SKM-1 treated with dmso at 0.1 percent for 144 hours (cell line): ENCODE results near the gene OBSL1.

Source experiments
- DNase-seq: peaks from one replicate; lab custom pipeline; 2025; ENCODE audit not compliant: unreplicated experiment; lab: John Stamatoyannopoulos, UW

OBSL1 gene

DNA sequence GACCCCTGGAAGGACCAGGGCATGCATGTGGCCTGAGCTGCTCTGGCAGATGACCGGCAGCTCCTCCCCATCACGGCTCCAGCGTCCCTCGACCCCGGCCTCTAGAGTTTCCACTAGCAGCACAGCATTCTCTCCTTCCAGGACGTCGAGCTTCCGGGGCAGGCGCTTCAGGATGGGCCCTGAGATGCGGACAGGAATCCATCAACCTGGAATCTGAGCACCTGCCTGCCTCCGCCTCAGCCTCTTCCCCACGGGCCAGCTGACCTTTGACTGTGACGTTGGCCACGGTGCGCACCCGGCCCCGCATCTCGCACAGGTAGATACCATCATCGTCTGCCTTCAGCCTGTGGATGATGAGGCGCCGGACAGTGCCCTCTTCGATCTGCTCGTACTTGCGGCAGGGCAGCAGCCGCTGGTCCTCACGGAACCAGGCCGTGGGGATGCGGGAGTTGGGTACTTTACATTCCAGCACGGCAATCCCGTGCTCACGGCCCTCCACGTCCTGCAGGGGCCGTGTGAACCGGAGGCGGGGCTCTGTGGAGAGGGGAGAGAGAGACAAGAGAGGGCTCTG is 3.5 kb downstream of the OBSL1 start:
- no peak for DNase-seq

DNA sequence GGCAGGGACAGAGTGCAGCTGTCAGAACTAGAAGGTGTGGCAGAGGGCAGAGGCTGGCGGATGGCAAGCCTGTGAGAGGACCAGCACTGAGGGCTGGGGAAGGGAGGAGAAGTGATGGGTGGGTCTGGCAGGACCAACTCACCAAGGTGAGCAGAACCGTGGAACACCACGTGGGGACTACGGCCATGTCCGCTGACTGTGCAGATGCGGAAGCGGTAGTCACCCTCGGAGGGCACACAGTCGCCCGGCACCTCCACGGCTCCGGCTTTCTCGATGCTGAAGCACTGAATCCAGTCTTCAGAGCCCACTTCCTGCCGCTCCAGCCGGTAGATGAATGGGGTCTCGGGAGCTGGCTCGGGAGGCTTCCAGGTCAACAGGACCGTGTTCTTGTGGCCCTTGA is 4.2 kb downstream of the OBSL1 start:
- DNase-seq: no peak

DNA sequence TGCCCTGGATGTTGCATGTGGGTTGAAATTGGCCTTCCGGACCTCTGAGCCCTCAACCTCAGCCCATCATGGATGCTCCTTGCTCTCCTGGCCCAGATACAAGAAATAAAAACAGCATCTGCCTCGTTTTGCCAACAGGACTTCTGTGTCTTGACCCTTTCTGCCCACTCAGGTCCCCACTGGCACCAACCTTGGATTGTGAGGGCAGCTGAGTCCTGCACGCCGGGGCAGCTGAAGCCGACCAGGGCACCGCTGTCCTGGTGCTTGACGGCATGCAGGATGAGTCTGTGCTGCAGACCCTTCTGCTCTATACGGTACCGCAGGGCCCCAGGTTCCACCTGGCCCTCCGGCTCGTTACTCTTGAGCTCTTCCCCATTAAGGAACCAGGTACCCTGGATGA is 4.7 kb downstream of the OBSL1 start:
- no peak for DNase-seq

DNA sequence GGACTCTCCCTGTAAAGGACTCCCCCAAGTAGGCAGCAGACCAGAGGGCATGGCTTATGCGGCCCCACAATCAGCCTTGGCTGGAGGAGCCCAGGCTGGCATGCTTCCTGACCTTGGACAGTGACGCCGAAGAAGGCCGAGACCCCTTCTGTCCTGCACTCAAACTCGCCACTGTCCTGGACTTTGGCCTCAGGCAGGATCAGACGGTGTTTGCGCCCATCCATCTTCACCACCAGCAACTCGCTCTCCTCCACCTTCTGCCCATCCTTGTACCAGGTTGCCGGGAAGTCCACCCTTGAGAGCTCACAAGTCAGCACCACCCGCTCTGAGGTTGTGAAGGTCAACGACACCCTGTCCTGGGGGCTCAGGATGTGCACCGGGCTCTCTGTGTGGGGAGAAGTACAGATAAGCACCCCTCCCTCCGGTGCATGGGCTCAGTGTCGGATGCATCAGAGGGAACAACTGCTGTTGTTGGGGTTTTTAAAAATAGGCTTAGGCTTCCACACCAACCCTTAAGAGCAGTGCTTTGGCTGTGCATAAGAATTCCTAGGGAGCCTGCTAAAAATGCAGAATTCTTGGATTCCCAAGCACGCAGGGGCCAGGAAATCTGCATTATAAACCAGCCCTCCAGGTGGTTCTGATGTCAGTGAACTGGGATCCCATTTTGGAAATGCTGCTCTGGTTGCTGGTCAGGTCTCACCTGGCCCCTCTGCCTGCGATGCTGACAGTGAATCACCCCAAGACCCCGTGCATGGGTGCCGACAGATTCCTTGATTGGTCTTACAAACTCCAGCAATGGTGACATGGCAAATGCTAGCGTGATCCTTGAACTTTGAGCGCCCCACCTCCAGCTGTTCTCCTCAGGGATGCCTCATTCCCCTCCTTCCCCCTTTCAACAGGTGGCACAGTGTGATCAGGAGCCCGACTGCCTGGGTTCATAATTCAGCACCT is 5.9 kb downstream of the OBSL1 start:
- no peak for DNase-seq

DNA sequence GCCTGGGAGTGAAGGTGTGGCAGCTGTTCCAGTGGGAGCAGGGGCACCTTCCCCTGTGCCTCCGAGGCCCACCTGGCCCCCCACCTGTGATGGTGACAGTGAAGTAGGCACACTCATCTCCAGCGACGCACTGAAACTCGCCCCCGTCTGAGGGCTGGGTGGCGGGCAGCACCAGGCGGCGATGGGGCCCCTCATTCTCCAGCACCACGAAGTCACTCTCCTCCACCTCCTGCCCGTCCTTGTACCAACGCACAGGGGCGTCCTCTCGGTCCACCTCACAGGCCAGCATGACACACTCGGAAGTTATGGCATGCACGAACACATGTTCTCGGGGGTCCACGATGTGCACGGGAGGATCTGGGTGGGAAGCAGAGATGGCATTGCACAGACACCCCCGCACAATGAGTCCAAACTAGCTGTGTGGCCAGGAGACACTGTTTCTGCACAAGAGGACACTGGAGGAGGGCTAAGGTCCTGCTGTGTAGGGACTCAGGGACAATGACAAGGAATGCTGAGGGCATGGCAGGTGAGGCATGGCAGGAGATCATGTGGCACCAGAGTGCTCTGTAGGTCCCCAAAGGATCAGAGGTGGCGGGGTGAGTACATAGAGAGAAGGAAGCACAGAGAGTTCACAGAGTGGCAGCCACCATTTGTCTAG is 7.9 kb downstream of the OBSL1 start:
- DNase-seq: no peak

DNA sequence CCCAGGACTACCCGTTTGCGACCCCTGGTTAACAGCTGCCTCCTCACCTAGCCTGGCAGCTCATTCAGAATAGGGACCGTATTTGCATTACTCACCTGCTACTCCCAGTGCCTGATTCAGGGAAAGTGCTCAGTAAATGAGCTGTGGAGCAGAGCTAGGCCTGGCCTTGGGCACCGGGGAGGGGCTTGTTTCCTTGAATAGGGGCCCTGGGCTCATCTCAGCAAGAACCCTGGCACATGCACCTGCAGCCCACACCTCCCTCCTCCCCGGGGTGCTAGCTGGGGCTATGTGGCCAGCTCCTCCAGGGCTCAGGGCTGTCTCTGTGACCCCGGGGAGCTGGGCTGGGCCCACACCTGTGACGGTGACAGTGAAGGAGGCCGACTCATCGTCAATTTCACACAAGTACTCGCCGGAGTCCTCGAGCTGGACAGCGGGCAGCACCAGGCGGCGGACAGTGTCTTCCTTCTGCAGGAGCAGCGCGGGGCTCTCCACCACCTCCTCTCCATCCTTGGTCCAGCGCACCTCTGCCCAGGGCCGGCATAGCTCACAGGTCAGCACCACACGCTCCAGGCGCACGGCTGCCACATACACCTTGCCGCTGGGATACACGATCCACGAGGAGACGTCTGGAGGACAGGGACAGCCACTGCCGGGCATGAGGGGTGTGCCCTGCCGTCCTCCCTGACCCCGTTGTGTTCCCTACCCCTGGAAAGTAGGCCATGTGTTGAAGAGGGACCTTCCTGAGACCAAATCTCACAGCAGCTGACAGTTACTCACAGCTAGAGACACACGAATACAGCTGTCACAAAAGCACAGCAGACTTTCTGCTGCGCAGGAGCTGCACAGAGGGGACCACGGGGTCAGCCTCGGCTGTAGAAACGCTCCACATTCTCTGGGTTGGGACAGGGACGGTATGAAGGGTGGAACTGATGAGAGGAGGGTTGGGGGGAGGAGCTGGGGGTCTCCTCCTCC is 9.0 kb downstream of the OBSL1 start:
- DNase-seq: no peak

DNA sequence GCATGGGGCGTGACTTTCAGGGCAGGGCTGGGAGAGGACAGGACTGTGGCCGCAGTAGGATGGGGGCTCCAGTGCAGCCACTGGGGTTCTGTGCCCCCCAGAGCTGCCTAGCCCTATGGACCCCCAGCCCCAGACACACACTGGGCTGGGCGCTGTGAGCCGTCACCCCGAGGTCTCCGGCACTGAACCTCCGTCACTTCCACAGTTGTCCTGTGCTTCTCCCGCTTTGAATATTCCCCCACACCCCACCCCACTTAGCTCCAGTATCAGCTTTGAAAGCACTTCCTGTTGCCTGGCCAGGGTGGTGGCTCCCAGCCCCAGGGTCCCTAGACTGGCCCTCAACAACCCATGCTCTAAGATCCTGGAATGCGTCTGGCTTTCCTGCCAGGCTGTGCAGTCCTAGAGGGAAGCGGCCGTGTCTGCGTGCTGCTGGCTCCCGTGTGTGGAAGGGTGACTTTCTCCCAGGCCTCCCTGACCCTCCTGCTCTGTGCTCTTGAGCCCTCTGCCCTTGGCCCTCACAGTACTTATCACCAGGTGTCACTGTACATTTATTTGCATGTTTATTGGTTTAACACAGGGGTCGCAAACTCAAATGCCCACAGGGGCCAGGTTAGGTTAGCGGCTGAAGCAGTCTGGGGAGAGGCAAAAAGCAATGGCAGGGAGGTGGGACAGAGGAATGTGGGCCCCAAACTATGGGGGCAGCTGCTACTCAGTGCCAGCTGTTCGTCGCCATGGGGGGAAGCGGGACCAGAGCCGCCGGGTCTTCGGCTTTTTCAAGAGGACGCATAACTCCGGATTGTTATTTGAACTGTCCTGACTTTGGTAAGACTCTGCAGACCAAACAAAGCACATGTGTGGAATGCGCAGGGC is 9.9 kb downstream of the OBSL1 start:
- no peak for DNase-seq

DNA sequence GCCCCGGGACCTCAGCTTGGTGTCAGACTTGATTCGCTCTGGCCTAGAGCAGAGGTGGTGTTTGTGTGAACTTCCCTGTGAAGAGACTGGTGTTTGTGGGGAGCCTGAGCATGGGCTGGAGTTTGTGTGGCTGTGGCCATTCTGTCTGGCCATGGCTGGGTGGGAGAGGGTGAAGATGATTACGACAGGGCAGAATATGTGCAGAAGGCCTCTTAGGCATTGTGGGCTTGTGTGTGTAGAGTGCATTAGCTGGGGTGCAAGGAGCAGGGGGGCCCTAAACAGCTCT is 10.5 kb downstream of the OBSL1 start:
- no peak for DNase-seq

DNA sequence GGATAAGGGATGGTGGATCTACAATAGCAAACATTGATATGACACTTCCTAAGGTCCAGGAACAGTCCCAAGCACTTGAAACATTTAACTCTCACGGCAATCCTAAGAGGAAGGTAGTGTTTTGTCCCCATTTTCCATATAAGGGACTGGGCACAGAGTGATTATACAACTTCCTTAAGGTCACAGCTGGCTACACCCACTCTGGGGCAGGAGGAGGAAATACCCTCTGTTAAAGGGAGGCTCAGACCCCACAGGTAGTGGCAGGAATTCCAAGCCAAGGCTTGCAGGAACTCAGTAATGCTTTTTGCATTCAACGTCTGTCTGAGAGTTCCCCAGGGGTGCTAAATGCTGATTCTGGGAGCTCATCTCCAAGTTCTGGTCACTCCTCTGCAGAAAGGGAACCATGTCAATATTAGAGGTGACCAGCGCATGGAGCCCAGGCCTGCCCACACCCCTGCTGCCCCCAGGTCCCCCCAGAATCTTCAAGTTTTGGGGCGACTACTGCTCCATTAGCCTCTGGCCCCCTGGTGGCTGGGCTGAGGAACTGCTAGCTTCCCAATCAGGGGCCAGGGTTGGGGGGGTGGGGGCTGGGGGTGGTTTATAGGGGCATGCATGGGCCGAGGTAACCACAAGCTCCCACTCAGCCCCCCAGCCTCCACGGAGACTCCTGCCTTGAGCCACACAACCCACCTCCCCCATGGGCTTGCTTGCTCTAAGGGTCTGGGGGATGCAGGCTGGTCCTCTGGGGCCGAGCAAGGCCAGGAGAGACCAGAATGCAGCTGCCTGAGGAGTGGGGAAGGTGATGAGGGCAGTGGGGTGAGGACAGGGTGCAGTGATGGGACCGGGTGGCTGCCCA is 11.1 kb downstream of the OBSL1 start:
- DNase-seq: no peak

DNA sequence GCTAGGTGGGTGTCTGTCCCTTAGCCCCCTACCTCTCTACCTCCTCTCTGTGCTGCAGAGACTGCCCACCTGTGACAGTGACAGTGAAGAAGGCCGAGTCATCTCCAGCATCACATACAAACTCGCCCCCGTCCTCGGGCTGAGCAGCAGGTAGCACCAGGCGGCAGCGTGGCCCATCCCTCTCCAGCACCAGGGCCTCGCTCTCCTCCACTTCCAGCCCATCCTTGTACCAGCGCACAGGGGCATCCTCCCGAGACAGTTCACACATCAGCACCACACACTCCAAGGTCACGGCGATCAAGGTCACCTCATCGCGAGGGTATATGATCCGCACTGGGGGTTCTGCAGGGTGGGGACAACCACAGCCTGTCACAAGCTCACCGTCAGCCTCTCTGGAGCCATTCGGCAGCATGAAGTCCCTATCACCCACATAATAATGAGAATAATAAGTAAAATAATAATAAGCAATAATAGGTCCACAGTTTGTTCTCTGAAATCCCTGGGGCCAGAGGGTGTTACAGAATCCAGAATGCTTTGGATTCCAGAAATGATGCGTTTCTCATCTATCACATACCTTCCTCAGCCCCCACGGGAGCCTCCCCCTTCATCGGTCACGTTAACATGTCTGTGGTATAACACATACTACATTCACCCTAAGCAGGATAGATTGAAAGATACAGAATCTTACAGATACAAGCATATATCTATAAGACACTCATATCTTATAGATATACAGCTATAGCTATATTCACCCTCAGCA is 12.0 kb downstream of the OBSL1 start:
- DNase-seq: no peak

DNA sequence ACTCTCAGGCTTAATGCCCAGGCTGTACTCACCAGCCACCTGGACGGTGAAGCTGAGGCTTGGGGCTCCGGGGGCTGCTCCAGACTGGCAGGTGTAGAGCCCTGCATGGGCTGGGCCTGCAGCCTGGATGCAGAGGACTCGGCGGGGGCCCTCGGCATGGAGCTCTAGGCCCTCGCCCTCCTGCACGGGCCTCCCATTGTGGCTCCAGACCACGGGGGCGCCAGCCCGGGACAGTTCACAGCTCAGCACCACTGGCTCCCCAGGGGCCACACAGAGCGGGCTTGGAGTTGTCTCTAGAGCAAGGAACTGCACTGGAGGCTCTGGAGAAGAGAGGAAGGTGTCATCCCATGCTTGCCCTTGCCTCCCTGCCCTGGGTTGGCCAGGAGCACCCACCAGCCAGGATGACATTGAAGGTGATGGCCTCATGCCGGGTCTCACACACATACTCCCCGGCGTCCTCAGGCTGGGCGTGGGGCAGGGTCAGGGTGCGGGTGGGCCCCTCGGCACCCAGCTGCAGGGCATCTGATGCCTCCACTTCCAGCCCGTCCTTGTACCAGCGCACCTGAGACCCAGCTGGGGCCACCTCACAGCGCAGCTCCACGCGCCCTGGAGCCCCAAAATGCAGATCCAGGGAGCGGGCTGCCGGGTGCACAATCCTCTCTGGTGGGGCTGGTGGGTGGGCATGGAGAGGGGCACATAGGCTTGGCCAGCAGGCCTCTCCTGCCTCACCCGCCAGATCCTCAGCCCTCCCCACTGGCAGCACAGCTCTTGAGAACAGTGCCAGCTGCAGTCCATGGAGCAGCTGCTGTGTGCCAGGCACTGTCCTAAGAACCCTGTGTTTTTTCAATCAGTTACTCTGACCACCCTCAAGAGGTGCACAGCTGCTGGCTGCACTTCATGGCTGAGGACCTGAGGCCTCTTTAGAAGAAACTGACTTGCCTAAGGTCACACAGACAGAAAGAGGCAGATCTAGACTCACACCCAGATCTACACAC is 13.3 kb downstream of the OBSL1 start:
- no peak for DNase-seq

DNA sequence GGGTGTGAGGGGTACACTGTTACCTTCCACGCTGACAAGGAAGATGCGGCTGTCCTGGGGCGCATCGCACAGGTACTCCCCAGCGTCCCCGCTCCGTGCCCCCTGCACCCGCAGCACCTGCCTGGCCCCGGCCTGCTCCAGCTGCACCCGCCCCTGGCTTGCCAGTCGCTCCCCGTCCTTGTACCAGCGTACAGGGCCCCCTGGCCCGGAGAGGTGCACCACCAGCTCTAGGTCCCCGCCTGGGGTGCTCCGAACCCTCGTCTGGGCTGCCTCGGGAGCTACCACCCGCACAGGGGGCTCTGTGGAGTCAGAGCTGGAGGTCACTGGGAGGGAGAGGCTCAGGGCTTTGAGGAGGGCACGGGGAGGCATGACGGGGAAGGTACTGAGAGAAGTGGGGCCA is 14.0 kb downstream of the OBSL1 start:
- DNase-seq: no peak

DNA sequence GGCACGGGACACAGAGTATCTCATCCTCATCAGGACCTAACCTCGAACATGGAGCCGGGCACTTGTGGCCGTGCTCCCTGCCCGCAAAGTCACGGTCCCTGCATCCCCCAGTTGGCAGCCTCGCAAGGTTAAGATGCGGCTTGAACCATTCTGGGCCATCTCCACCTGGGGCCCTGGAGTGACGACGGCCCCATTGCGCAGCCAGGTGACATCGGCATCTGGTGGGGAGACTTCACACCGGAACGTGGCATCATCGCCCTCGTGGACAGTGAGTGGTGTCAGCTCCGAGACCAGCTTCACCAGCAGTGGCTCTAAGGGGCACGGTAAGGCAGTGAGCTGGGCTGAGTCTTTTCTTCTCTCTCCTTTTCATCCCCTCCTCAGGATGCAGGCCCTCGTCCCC is 14.9 kb downstream of the OBSL1 start:
- no peak for DNase-seq

DNA sequence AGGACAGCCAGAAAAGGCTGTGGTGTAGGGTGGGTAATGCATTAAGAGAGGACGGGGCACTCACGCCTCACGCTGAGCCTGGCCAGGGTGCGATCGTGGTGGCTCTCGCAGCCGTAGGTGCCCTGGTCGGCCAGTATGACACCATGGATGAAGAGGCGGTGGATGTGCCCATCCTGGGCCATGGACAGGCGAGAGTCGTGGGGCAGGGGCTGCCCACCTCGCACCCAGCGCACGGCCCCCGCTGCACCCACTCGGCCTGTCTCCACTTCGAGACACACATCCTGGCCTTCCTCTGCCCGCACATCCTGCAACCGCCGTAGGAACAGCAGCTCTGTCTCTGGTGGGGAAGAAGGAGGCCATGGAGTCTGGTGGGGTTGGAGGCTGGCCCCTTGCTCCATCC is 15.4 kb downstream of the OBSL1 start:
- no peak for DNase-seq

DNA sequence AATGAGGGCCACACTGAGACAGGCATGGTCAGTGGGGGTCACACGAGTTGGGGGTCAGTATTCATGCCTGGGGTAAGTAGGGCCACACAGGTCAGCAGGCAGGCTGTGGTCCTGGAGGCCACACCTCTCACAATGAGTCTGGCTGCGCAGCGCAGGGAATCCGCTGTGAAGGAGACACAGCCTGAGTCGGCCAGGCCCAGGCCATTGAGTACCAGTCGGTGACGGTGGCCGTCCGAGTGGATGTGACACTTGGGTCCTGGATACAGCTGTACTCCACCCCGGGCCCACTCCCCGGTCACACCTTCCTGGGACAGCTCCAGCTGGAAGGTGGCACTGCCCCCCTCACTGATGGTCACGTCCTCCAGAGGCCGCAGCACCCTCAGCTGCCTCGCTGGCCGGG is 17.0 kb downstream of the OBSL1 start:
- DNase-seq: no peak

DNA sequence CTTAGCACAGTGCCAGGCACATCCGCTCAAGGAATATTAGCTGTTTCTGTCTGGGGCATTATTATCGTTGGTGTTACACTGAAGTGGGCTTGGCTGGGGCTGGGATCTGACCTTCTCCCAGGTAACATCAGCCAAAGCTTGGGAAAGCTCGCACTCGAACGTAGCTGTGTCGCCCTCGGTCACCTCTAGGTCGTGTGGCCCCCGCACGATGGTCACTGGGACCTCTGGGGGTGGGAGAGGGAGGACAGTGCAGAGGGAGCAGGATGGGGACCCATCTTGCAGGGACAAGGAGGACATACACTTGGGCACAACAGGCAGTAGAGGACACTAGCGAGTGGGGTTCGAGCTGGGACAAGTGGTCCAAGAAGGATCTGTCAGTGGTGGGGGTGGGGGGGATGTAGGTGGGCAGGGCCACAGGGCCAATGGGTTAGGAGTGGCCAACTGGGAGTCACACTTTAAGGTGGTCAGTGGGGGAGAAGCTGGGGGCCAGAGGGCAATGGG is 17.8 kb downstream of the OBSL1 start:
- DNase-seq: no peak

DNA sequence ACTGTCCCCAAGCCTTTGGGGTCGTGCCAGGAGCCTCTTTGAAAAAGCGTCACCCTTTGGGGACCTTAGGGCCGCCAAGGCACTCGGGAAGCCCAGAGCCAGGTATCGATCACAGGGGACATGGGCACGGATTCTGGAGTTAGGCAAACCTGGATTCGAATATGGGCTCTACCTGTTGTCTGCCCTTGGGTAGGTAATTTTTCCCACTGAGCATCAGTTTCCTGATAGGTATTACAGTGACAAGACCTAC is 18.2 kb downstream of the OBSL1 start:
- DNase-seq: no peak
